ENCODE results near the gene GPRASP2.

DNA sequence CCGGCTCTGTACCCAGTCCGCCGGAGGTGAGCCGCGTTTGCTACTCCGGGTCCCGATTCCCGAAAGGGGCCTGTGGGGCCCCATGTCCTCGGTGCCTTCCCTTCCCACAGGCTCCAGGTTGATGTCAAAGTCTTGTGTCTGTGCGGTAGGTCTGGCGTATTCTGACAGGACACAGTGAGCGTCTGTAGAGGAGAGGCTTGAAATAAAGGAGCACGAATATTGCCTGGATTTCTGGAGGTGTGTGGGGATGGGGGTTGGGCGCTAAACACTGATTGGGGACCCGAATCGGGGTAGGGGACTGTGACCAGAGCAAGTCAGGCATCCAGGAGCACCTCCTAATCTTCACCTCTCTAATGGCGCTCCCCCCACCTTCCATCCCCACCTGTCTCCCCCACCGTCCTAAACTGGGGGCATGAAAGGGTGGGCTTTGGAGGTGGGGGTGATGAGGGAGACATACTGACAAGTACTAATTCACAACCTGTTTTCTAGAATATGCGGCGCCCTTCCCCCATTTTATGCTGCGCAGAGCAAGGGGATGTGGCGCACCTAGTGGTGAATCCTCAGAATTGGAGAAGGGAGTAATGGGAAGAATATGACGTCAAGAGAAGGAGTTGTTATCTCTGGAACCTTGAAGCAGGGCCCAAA, 855 bp downstream of the GPRASP2 start:
- TF ChIP-seq, protein P1, sequence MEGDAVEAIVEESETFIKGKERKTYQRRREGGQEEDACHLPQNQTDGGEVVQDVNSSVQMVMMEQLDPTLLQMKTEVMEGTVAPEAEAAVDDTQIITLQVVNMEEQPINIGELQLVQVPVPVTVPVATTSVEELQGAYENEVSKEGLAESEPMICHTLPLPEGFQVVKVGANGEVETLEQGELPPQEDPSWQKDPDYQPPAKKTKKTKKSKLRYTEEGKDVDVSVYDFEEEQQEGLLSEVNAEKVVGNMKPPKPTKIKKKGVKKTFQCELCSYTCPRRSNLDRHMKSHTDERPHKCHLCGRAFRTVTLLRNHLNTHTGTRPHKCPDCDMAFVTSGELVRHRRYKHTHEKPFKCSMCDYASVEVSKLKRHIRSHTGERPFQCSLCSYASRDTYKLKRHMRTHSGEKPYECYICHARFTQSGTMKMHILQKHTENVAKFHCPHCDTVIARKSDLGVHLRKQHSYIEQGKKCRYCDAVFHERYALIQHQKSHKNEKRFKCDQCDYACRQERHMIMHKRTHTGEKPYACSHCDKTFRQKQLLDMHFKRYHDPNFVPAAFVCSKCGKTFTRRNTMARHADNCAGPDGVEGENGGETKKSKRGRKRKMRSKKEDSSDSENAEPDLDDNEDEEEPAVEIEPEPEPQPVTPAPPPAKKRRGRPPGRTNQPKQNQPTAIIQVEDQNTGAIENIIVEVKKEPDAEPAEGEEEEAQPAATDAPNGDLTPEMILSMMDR (IDR thresholded peaks at IDR 0.05 in 8 of 11, conservative IDR thresholded peaks at IDR 0.05 in 3 of 11): peak in 8 of 11 experiments; percentile 18 to 57 (median 48)
- TF ChIP-seq POLR2AphosphoS5 (IDR thresholded peaks at IDR 0.05): no peak
- TF ChIP-seq POLR2A (IDR thresholded peaks at IDR 0.05): no peak
